HG02763 (cell line): ENCODE results near the gene PRDM15.

Experiments
- ATAC-seq: cut with Tn5 transposase; IDR thresholded peaks from one replicate; pipeline ENCODE4 v1.9.1; 2021; ENCODE audit warnings: mild to moderate bottlenecking, moderate library complexity; ENCODE audit not compliant: unreplicated experiment

Gene PRDM15

DNA sequence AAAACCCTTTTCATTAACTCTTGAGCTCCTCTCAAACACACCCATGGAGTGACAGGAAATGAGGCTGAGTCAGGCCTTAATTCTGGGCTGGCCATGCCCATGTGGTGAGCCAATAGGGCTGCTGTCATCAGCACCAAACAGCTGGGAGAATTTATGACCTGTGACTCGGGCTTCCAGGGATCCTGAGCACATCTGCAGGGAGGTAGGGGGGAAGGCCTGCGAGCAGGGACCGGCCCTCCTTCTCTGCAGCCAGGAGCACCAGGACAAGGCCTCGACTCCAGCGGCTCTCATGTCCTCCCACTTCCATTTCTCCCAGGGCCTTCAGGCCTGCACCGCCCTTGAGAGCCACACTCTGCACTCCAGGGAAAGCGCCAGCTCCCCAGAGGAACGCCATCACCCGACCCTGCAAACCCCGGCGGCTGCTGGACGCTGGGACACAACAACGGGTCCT is 126.9 kb downstream of the PRDM15 start:
- ATAC-seq = no peak

DNA sequence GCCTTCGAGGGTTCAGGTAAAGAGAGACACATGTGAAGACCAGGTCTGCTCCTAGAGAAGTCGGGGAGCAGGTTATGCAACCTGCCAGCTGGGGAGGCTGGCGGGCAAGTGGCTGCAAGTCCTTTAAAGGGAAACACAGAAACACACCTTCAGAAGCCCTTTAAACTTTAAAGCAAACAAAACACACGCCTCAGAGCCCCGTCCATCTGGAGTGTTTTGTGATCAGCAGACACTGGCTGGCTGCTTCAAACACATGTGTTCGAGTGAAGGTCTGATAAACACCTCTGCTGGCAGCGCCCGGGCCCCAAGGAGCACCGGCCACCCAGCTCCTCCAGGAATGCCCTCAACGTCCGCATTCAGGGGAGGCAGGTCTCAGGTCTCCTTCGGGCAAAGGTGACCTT is 127.5 kb downstream of the PRDM15 start:
- no peak for ATAC-seq

DNA sequence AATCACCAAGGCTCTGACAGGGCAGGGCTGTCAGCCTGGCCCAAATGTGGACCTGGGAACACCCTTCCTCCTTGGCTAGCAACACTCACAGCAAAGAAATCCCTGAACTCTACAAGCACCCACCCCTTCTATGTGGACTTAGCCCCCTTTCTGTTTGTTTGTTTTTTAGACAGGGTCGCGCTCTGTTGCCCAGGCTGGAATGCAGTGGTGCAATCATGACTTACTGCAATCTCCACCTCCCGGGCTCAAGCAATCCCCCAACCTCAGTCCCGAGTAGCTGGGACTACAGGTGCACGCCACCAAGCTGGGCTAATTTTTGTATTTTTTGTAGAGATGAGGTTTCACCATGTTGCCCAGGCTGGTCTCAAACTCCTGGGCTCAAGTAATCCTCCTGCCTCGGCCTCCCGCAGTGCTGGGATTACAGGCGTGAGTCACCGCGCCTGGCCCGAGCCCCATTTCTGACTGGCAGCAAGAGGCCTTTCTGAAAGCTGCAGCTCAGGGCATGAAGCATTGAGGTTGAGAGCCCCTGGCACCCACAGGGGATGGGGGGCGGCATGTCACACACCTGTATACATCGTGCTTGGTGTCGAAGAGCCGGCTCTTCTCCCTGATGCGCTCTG is 128.5 kb downstream of the PRDM15 start:
- ATAC-seq = no peak

DNA sequence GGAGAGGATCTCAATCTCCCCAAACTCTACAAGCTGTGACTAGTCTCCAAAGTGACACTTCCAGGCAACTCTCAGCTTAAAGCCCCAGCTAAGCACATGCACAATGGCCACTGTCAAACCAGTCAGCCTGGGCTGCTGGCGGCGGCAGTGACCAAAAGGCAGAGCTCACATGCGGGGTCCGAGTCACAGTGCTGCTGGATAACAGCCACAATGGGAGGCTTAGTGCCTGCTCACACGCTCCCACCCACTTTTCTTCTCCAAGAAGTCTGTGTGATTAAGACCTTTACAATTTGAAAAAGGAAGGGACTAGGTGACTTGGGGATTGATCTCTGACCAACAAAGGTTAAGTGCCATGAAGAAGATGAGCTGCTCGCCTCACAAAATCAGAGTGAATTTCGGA is 129.1 kb downstream of the PRDM15 start:
- no peak for ATAC-seq

DNA sequence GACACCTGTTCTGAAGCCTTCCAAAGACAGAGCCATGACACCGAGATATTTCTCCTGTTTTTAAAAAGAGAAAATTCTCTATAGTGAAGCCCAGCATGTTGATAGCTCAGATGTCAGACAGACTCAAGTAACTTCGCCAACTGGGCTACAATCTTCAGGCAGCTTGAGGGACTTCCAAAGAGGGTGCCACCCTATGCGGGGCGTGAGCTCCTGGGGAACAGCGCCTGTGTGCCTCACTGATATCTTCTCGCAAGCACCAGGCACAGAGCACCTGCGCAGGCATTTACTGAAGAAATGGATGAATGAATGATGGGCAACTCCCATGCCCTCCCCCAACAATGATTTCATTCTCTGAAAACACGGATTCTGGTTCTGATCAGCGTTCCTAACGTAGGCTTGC is 129.9 kb downstream of the PRDM15 start:
- no peak for ATAC-seq
